Activated T-helper 2 cell treated with anti-CD3 and anti-CD28 coated beads, Interferon-gamma antibody, Interleukin-2, Interleukin-4, amounts not matched to agents 10 μg/mL and 5 μg/mL and 100 μg/mL, durations not matched to agents 14 hours and 24 hours and 36 hours (primary cell): ENCODE data around the gene TBX19. TPM values are rescaled to one million over a fixed set of nuclear protein-coding genes. Genes with fewer than 3 reads are reported as not detected.

Experiments
- DNase-seq: peaks from one replicate; pipeline ENCODE4 v3.0.0; 2021; ENCODE audit warnings: low spot score
- H3K27ac Mint-ChIP-seq: one replicate; pipeline ENCODE4 v1.8.0; 2021; ENCODE audit warnings: mixed read lengths
- H3K27me3 Mint-ChIP-seq: one replicate; pipeline ENCODE4 v1.8.0; 2021; ENCODE audit warnings: low read depth, mixed read lengths
- H3K36me3 Mint-ChIP-seq: one replicate; pipeline ENCODE4 v1.8.0; 2021; ENCODE audit warnings: low read depth, mixed read lengths
- H3K4me1 Mint-ChIP-seq: one replicate; pipeline ENCODE4 v1.8.0; 2021; ENCODE audit warnings: low read depth, mixed read lengths
- H3K4me3 Mint-ChIP-seq: one replicate; pipeline ENCODE4 v1.8.0; 2021; ENCODE audit warnings: low read depth, mild to moderate bottlenecking, moderate library complexity, mixed read lengths
- H3K9me3 Mint-ChIP-seq: one replicate; pipeline ENCODE4 v1.8.0; 2021; ENCODE audit warnings: mixed read lengths
- intact Hi-C: fragments of 100-400 bp; cut with micrococcal nuclease; formaldehyde crosslinking; loops from one replicate; pipeline ENCODE4 v1.15.1; 2023
- total RNA-seq: library from RNA; stranded (reverse); gene quantifications from 2 replicates; pipeline ENCODE4 v1.2.3, GENCODE V29; 2022

The TBX19 gene
- total RNA-seq, 1 donor from 2014 or later, result 6.5 TPM

DNA sequence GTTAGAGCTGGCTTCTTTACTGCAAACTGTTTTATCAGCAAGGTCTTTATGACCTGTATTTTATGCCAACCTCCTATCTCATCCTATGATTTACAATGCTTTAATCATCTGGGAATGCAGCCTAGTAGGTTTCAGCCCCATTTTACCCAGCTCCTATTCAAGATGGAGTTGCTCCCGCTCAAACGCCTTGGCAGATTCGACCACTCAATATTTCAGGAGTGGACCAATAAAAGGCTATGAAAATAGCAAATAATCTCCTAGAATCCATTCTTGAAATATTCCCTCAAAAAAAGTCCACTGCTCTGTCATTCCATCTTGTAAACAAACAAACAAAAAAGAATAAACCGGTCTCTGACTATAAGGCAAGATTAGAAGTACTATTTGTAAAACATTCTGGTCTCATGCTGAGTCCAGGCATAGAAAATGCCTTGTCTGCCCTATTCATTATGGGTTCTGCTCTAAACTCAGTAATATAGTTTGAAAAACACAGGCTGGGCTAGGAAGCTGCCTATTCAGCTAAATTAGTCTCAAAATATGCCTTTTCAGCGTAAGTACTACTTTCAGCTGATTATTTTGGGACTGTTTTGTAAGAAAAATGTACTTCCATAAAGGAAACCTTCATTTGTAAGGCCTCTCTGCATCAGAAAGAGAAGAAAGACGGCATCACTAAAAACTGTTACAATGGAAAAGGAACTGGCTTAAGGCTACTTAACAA, 53.0 kb downstream of the TBX19 start:
- H3K9me3 Mint-ChIP-seq, result peaks cover 7% of the 10 kb centered on the region

GRCh38 chr1:168335500-168335899, 54.8 kb downstream of the TBX19 start:
- peaks cover 20% of the 10 kb centered on the region for H3K36me3 Mint-ChIP-seq

More for the DNA sequence above, 53.0 kb downstream of the TBX19 start:
- H3K4me1 Mint-ChIP-seq, result peaks cover 16% of the 10 kb centered on the region
- H3K4me3 Mint-ChIP-seq, result no peak overlapping the region
- no peak for DNase-seq
- intact Hi-C loops, result no loop called here
- no peak overlapping the region for H3K27ac Mint-ChIP-seq
- peaks cover 19% of the 10 kb centered on the region for H3K36me3 Mint-ChIP-seq
- peaks cover 1% of the 10 kb centered on the region for H3K27me3 Mint-ChIP-seq

GRCh38 chr1:168338589-168339503, 58.2 kb downstream of the TBX19 start:
- no peak overlapping the region for H3K4me3 Mint-ChIP-seq
- peaks cover 60% of the 10 kb centered on the region for H3K4me1 Mint-ChIP-seq
- no peak overlapping the region for H3K27ac Mint-ChIP-seq
- peaks cover 16% of the 10 kb centered on the region for H3K9me3 Mint-ChIP-seq
- H3K36me3 Mint-ChIP-seq, result peaks cover 23% of the 10 kb centered on the region
- peaks cover 1% of the 10 kb centered on the region for H3K27me3 Mint-ChIP-seq
- intact Hi-C loops, result no loop called here
- DNase-seq, result no peak

More at GRCh38 chr1:168335500-168335899, 54.8 kb downstream of the TBX19 start:
- H3K27ac Mint-ChIP-seq, result no peak overlapping the region
- peaks cover 32% of the 10 kb centered on the region for H3K4me1 Mint-ChIP-seq
- H3K4me3 Mint-ChIP-seq, result no peak overlapping the region
- H3K9me3 Mint-ChIP-seq, result peaks cover 12% of the 10 kb centered on the region
- intact Hi-C loops, result no loop called here
- H3K27me3 Mint-ChIP-seq, result peaks cover 1% of the 10 kb centered on the region
- no peak for DNase-seq

- Mint-ChIP-seq H3K27me3 (no peaks in the 10 kb centered on the region), H3K9me3 (peaks cover 16% of the 10 kb centered on the region), H3K36me3 (peaks cover 21% of the 10 kb centered on the region), H3K4me3 (no peak overlapping the region), H3K27ac (peak overlapping the region; percentile 70), H3K4me1 (peaks cover 72% of the 10 kb centered on the region)
- DNase-seq, result no peak
- intact Hi-C loops, result loop anchor here (5.0 to 10.0 kb wide), 6 partner anchors 164 to 1244 kb away; partner anchors contain the start of genes BLZF1, F5, NME7 and TIPRL
Measured at GRCh38 chr1:168340781-168341482, 60.3 kb downstream of the TBX19 start.

- H3K36me3 Mint-ChIP-seq, result peaks cover 20% of the 10 kb centered on the region
- H3K27ac Mint-ChIP-seq, result peak overlapping the region; percentile 70
- peaks cover 78% of the 10 kb centered on the region for H3K4me1 Mint-ChIP-seq
- no peak for DNase-seq
- intact Hi-C loops, result loop anchor here (5.0 to 10.0 kb wide), 6 partner anchors 164 to 1243 kb away; partner anchors contain the start of genes BLZF1, F5, NME7 and TIPRL
- H3K27me3 Mint-ChIP-seq, result no peaks in the 10 kb centered on the region
- H3K9me3 Mint-ChIP-seq, result peaks cover 16% of the 10 kb centered on the region
- peak overlapping the region; percentile 22 for H3K4me3 Mint-ChIP-seq
Measured at GRCh38 chr1:168341483-168341975, 60.9 kb downstream of the TBX19 start.

- no peak overlapping the region for H3K4me3 Mint-ChIP-seq
- peak overlapping the region; percentile 80 for H3K27ac Mint-ChIP-seq
- intact Hi-C loops, result loop anchor here (1.0 to 10.0 kb wide), 14 partner anchors 21 to 1242 kb away; partner anchors contain the start of genes BLZF1, F5, NME7 and TIPRL
- peaks cover 19% of the 10 kb centered on the region for H3K9me3 Mint-ChIP-seq
- H3K36me3 Mint-ChIP-seq, result peaks cover 12% of the 10 kb centered on the region
- peak; percentile 82 for DNase-seq
- no peaks in the 10 kb centered on the region for H3K27me3 Mint-ChIP-seq
- peaks cover 82% of the 10 kb centered on the region for H3K4me1 Mint-ChIP-seq
Measured at GRCh38 chr1:168342572-168343280, 62.0 kb downstream of the TBX19 start.

DNA sequence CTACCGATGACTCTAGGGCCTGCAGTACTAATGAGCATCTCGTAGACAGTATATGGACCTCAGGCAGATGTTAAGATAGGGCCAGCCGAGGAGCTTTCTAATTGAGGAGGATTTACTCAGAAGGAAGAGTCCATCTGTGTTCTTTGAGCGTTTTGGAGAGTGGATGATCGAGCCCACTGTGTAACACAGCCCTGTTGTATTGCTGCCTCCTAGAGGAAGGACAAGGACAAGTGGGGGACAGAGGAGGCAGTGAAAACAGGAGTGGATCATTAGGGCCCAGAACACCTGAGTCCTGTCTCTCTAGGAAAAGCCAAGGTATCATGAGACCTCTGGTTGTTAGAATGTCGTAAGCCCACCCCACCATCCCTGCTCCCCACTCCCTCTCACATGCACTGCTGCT, 62.9 kb downstream of the TBX19 start:
- Mint-ChIP-seq H3K4me1 (peaks cover 85% of the 10 kb centered on the region), H3K36me3 (peaks cover 13% of the 10 kb centered on the region), H3K27me3 (no peaks in the 10 kb centered on the region), H3K27ac (peak overlapping the region; percentile 66), H3K9me3 (peaks cover 14% of the 10 kb centered on the region), H3K4me3 (no peak overlapping the region)
- DNase-seq, result no peak
- intact Hi-C loops, result loop anchor here (2.0 to 10.0 kb wide), 8 partner anchors 65 to 1241 kb away; partner anchors contain the start of genes BLZF1, F5, NME7 and TIPRL

DNA sequence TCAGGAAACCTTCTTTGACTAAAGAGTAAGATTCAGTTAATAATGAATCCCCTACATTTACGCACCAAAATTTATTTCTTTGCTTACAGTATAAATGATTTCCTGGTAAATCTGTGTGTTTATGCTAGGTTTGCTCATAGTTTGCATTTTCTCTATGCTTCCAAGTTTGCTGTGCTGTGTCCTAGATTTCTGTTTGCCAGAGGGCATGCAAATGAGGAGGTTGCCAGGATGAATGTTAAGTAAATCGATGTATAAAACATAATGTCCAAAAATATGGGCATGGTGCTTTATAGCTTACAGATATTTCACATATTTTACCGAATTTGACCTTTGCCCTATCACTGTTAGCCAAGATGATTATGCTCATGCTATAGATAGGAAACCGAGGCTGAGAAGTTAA, 63.8 kb downstream of the TBX19 start:
- no peaks in the 10 kb centered on the region for H3K27me3 Mint-ChIP-seq
- peaks cover 11% of the 10 kb centered on the region for H3K36me3 Mint-ChIP-seq
- H3K27ac Mint-ChIP-seq, result no peak overlapping the region
- no peak overlapping the region for H3K4me3 Mint-ChIP-seq
- DNase-seq, result no peak
- peaks cover 8% of the 10 kb centered on the region for H3K9me3 Mint-ChIP-seq
- peaks cover 76% of the 10 kb centered on the region for H3K4me1 Mint-ChIP-seq
- intact Hi-C loops, result loop anchor here (5.0 to 10.0 kb wide), 6 partner anchors 167 to 1240 kb away; partner anchors contain the start of genes BLZF1, F5, NME7 and TIPRL

GRCh38 chr1:168345939-168346338, 65.3 kb downstream of the TBX19 start:
- no peak for DNase-seq
- intact Hi-C loops, result loop anchor here (10.0 kb wide), 1 partner anchor 1239 kb away; the partner anchor contains the start of gene F5
- Mint-ChIP-seq H3K36me3 (peaks cover 11% of the 10 kb centered on the region), H3K27ac (no peak overlapping the region), H3K27me3 (no peaks in the 10 kb centered on the region), H3K4me3 (no peak overlapping the region), H3K4me1 (peaks cover 63% of the 10 kb centered on the region), H3K9me3 (peaks cover 8% of the 10 kb centered on the region)

GRCh38 chr1:168347630-168348029, 67.0 kb downstream of the TBX19 start:
- Mint-ChIP-seq H3K27me3 (no peaks in the 10 kb centered on the region), H3K27ac (peak overlapping the region; percentile 87), H3K9me3 (peaks cover 4% of the 10 kb centered on the region), H3K36me3 (peaks cover 7% of the 10 kb centered on the region), H3K4me3 (peak overlapping the region; percentile 78), H3K4me1 (peaks cover 48% of the 10 kb centered on the region)
- intact Hi-C loops, result loop anchor here (1.0 to 10.0 kb wide), 2 partner anchors 16 to 1237 kb away; partner anchors contain the start of gene F5
- DNase-seq, result no peak

DNA sequence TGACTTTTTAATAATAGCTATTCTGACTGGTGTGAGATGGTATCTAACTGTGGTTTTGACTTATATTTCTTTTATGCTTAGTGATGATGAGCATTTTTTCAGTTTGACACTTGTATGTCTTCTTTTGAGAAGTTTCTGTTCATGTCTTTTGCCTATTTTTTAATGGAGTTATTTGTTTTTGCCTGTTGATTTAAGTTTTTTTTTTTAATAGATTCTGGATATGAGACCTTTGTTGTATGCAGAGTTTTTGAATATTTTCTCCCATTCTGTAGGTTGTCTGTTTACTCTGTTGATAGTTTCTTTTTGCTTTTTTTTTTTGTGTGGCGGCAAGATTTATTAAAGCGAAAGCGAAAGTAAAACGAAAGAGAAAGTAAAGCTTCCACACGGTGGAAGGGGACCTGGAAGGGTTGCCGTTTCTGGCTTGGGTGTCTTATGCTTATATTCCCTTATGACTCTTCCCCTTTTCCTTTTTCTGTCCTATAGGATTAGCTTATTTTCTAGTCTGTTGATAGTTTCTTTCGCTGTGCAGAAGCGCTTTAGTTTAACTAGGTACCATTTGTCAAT, 67.6 kb downstream of the TBX19 start:
- intact Hi-C loops, result loop anchor here (1.0 to 10.0 kb wide), 2 partner anchors 15 to 1237 kb away; partner anchors contain the start of gene F5
- Mint-ChIP-seq H3K27me3 (no peaks in the 10 kb centered on the region), H3K9me3 (peaks cover 4% of the 10 kb centered on the region), H3K4me3 (peak overlapping the region; percentile 78), H3K27ac (peak overlapping the region; percentile 87), H3K36me3 (peaks cover 7% of the 10 kb centered on the region), H3K4me1 (peaks cover 42% of the 10 kb centered on the region)
- no peak for DNase-seq
